CD14-positive monocyte (primary cell): ENCODE measurements around the gene TSSK6. TPM values are rescaled to one million over a fixed set of nuclear protein-coding genes. Genes with fewer than 3 reads are reported as not detected.

Experiments used
- DNase-seq, 3 donors: peaks; one replicate each; pipeline ENCODE4 v3.0.0-alpha.2; 2011 to 2022
- H2AFZ ChIP-seq: 2 replicates; pipeline ENCODE4 v1.6.0; 2012; ENCODE audit warnings: mild to moderate bottlenecking, low read depth, low read length, inconsistent platforms; ENCODE audit not compliant: insufficient read depth, poor library complexity, severe bottlenecking
- H3K27ac ChIP-seq, 2 donors: 1 replicate in 1 of 2; 2 replicates in 1 of 2; pipeline ENCODE4 v1.5.1; 2012 to 2013; ENCODE audit warnings: low read length in 2 of 2, control low read depth in 1 of 2, inconsistent platforms in 1 of 2, low read depth in 1 of 2, mild to moderate bottlenecking in 1 of 2
- H3K27me3 ChIP-seq, 2 donors: one replicate each; pipeline versions ENCODE4 v1.6.0 to v1.6.1; 2011 to 2013; ENCODE audit warnings: low read length in 2 of 2; ENCODE audit not compliant: control insufficient read depth in 2 of 2, insufficient read depth in 2 of 2
- H3K36me3 ChIP-seq, 2 donors: replicated peaks in 1 of 2; 1 replicate in 1 of 2; 2 replicates in 1 of 2; pipeline versions ENCODE4 v1.5.1 to v1.6.1; 2012 to 2013; ENCODE audit warnings: low read length in 2 of 2, control low read depth in 1 of 2, inconsistent platforms in 1 of 2, mild to moderate bottlenecking in 1 of 2; ENCODE audit not compliant: insufficient read depth in 2 of 2, control insufficient read depth in 1 of 2
- H3K4me1 ChIP-seq, 2 donors: 1 replicate in 1 of 2; 2 replicates in 1 of 2; pipeline versions ENCODE4 v1.5.1 to v1.6.1; 2012 to 2013; ENCODE audit warnings: low read length in 2 of 2, control low read depth in 1 of 2, inconsistent platforms in 1 of 2, mild to moderate bottlenecking in 1 of 2, moderate library complexity in 1 of 2; ENCODE audit not compliant: insufficient read depth in 2 of 2, control insufficient read depth in 1 of 2
- H3K4me2 ChIP-seq: replicated peaks from 2 replicates; pipeline ENCODE3; 2012; ENCODE audit warnings: low read length, moderate library complexity, mild to moderate bottlenecking; ENCODE audit not compliant: poor library complexity, severe bottlenecking; ENCODE audit errors: extremely low read depth
- H3K4me3 ChIP-seq, 3 experiments: fragments of 200-600 bp in 1 of 3; sonication (generic) in 1 of 3; replicated peaks in 1 of 3; 1 replicate in 2 of 3; 2 replicates in 1 of 3; pipeline ENCODE4 v1.5.1; 2011 to 2013; ENCODE audit warnings: low read length in 3 of 3, mild to moderate bottlenecking in 3 of 3, control low read depth in 2 of 3, low read depth in 2 of 3, inconsistent platforms in 1 of 3, moderate library complexity in 1 of 3
- H3K79me2 ChIP-seq: 2 replicates; pipeline ENCODE4 v1.6.0; 2012; ENCODE audit warnings: mild to moderate bottlenecking, control low read depth, inconsistent platforms, low read length, moderate library complexity; ENCODE audit not compliant: insufficient read depth
- H3K9ac ChIP-seq: 2 replicates; pipeline ENCODE4 v1.6.0; 2017; ENCODE audit warnings: low read length, mild to moderate bottlenecking; ENCODE audit not compliant: insufficient read depth, poor library complexity, severe bottlenecking
- H3K9me3 ChIP-seq, 2 donors: replicated peaks in 1 of 2; 1 replicate in 1 of 2; 2 replicates in 1 of 2; pipeline versions ENCODE4 v1.5.1 to v1.6.1; 2012 to 2013; ENCODE audit warnings: low read length in 2 of 2, control low read depth in 1 of 2; ENCODE audit not compliant: control insufficient read depth in 1 of 2, insufficient read depth in 1 of 2
- H4K20me1 ChIP-seq: 2 replicates; pipeline ENCODE4 v1.6.0; 2012; ENCODE audit warnings: mild to moderate bottlenecking, low read length, control low read depth, moderate library complexity; ENCODE audit not compliant: insufficient read depth
- H3K27ac Mint-ChIP-seq, 7 donors: one replicate each; pipeline ENCODE4 v1.8.0; 2020; ENCODE audit warnings: mild to moderate bottlenecking in 7 of 7, mixed read lengths in 7 of 7, moderate library complexity in 6 of 7, inconsistent platforms in 2 of 7
- H3K27me3 Mint-ChIP-seq, 3 donors: one replicate each; pipeline ENCODE4 v1.8.0; 2021 to 2022; ENCODE audit warnings: low read depth in 3 of 3, mild to moderate bottlenecking in 3 of 3, mixed read lengths in 3 of 3, moderate library complexity in 3 of 3, inconsistent platforms in 1 of 3
- H3K36me3 Mint-ChIP-seq, 2 donors: one replicate each; pipeline ENCODE4 v1.8.0; 2020; ENCODE audit warnings: mixed read lengths in 2 of 2, inconsistent platforms in 1 of 2, mild to moderate bottlenecking in 1 of 2
- H3K4me1 Mint-ChIP-seq: one replicate; pipeline ENCODE4 v1.8.0; 2020; ENCODE audit warnings: mild to moderate bottlenecking, mixed read lengths
- H3K4me3 Mint-ChIP-seq, 2 donors: one replicate each; pipeline ENCODE4 v1.8.0; 2020; ENCODE audit warnings: mild to moderate bottlenecking in 2 of 2, mixed read lengths in 2 of 2, moderate library complexity in 1 of 2
- H3K9me3 Mint-ChIP-seq, 7 donors: one replicate each; pipeline ENCODE4 v1.8.0; 2020 to 2022; ENCODE audit warnings: mixed read lengths in 7 of 7, mild to moderate bottlenecking in 6 of 7, moderate library complexity in 6 of 7, inconsistent platforms in 2 of 7
- WGBS: methylation state at CpG from one replicate; pipeline ENCODE4 v1.1.5; 2013; ENCODE audit warnings: missing lambda C conversion rate; ENCODE audit not compliant: insufficient coverage; 5-methylcytosine and 5-hydroxymethylcytosine counted together
- intact Hi-C, 2 donors: fragments of 100-400 bp; cut with micrococcal nuclease; formaldehyde crosslinking; loops; one replicate each; pipeline versions ENCODE4 v1.15.0 to v1.15.1; 2023
- polyA plus RNA-seq, 3 donors: library from polyadenylated mRNA; depleted of rRNA in 1 of 3; unstranded in 2 of 3; stranded (reverse) in 1 of 3; fragments of 300-500 nt in 2 of 3; fragments of >200 nt in 1 of 3; fragmentation: Illumina TruSeq in 2 of 3; gene quantifications; 1 replicate in 2 of 3; 2 replicates in 1 of 3; pipeline ENCODE4 v1.2.3, GENCODE V29; 2012 to 2021
- TF ChIP-seq, protein P1 (sequence below): fragments of 200-600 bp; IDR thresholded peaks from one replicate; pipeline ENCODE4 v1.8.0; 2022; ENCODE audit warnings: antibody characterized with exemption, mild to moderate bottlenecking

The TSSK6 gene
- polyA plus RNA-seq, 3 donors: 0.27 to 0.80 TPM; not detected in 1

DNA sequence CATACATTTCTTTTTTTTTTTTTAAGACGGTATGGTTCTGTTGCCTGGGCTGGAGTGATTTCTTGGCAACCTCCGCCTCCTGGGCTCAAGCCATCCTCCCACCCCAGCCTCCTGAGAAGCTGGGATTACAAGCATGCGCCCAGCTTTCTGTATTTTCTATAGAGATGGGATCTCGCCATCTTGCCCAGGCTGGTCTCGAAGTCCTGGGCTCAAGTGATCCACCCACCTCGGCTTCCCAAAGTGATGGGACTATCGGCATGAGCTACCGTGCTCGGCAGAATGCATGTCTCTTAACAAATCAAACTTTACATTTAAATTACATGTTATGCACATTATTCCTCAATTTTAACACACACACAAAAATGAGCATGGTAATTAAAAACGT lies 1.9 kb upstream of the TSSK6 start:
- Histone ChIP-seq H3K36me3 (peaks cover 7 to 20% of the 10 kb centered on the region in 2 donors), H3K79me2 (peaks cover 60% of the 10 kb centered on the region), H3K4me3 (peak overlapping the region in 1 of 3 experiments; percentile 88), H3K4me2 (peak overlapping the region; percentile 90), H3K4me1 (peaks cover 16 to 30% of the 10 kb centered on the region in 2 donors), H4K20me1 (peaks cover 13% of the 10 kb centered on the region), H3K27me3 (peaks cover 0 to 9% of the 10 kb centered on the region in 2 donors), H3K9me3 (peaks cover 15 to 18% of the 10 kb centered on the region in 2 donors), H3K9ac (no peak overlapping the region), H2AFZ (no peak overlapping the region), H3K27ac (no peak overlapping the region)
- H3K4me3 Mint-ChIP-seq: peak overlapping the region in 1 of 2 donors; percentile 92
- peaks cover 16 to 34% of the 10 kb centered on the region in 2 donors for H3K36me3 Mint-ChIP-seq
- TF ChIP-seq, protein P1, sequence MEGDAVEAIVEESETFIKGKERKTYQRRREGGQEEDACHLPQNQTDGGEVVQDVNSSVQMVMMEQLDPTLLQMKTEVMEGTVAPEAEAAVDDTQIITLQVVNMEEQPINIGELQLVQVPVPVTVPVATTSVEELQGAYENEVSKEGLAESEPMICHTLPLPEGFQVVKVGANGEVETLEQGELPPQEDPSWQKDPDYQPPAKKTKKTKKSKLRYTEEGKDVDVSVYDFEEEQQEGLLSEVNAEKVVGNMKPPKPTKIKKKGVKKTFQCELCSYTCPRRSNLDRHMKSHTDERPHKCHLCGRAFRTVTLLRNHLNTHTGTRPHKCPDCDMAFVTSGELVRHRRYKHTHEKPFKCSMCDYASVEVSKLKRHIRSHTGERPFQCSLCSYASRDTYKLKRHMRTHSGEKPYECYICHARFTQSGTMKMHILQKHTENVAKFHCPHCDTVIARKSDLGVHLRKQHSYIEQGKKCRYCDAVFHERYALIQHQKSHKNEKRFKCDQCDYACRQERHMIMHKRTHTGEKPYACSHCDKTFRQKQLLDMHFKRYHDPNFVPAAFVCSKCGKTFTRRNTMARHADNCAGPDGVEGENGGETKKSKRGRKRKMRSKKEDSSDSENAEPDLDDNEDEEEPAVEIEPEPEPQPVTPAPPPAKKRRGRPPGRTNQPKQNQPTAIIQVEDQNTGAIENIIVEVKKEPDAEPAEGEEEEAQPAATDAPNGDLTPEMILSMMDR: no peak
- H3K4me1 Mint-ChIP-seq: peaks cover 20% of the 10 kb centered on the region
- H3K27ac Mint-ChIP-seq: no peak overlapping the region
- intact Hi-C loops: no loop called here
- no peak for DNase-seq
- 93% methylated on average over 6 of the region's 10 CpGs for WGBS
- peaks cover 0 to 11% (median 0%) of the 10 kb centered on the region in 3 donors for H3K27me3 Mint-ChIP-seq
- H3K9me3 Mint-ChIP-seq: peaks cover 11 to 22% (median 16%) of the 10 kb centered on the region in 7 donors

DNA sequence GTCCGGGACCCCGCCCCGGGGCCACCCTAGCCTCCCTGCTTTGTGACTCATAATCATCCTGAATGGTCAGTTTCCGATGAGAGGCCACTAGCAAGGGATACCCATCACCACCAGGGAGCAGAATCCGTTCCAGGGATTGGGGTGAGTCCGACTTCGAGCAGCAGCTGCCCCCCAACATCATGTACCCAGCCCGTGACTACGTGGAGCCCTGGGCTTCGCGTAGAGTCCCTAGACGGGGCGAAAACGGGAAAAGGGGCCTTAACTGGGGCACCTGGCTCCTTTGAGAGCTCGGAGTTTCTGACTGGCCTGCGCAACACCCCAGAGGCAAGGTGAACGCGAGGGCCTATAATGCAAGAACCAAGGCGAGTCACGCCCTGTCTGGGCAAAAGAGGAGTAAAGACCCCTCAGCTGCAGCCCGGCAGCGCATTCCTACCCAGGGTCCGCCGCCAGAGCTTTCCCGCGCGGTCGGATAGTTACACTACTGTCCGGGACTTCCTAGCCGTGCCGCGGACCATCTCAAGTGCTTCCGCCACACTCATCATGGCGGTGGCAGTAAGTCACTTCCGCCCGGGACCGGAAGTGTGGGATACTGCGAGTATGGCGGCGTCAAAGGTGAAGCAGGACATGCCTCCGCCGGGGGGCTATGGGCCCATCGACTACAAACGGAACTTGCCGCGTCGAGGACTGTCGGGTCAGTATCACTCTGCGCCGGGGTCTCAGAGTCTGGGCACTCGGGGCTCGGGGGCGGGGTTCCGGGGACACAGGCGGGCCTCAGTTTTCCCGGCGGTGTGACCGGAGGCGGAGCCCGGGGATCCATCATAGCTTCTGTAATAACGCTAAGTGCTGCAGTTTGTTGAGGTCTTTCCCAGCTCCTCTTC lies 533 bp upstream of the TSSK6 start, which contains the start of gene NDUFA13:
NDUFA13 (plus strand) TSS at position 584 of the 878 bp plus-strand sequence; CDS start at position 598, 14 bp downstream.
- WGBS: 6% methylated on average over 55 of the region's 61 CpGs
- Histone ChIP-seq H2AFZ (peak within 1 kb of the TSS; percentile 98), H3K4me2 (peak within 1 kb of the TSS; percentile 90), H3K79me2 (peaks cover 49% of the 10 kb centered on the region), H3K4me1 (peaks cover 16 to 30% of the 10 kb centered on the region in 2 donors), H3K9ac (peak within 1 kb of the TSS; percentile 85), H3K36me3 (peaks cover 7 to 19% of the 10 kb centered on the region in 2 donors), H3K4me3 (peak within 1 kb of the TSS; percentile 81 to 94 (median 88)), H4K20me1 (peaks cover 12% of the 10 kb centered on the region), H3K27me3 (peaks cover 0 to 9% of the 10 kb centered on the region in 2 donors), H3K9me3 (peaks cover 15 to 18% of the 10 kb centered on the region in 2 donors), H3K27ac (peak within 1 kb of the TSS; percentile 74 to 89)
- Mint-ChIP-seq H3K4me1 (peaks cover 17% of the 10 kb centered on the region), H3K27ac (peak within 1 kb of the TSS; percentile 78 to 98 (median 95)), H3K9me3 (peaks cover 11 to 22% (median 16%) of the 10 kb centered on the region in 7 donors), H3K27me3 (peaks cover 0 to 14% (median 2%) of the 10 kb centered on the region in 3 donors), H3K4me3 (peak within 1 kb of the TSS; percentile 92 to 94), H3K36me3 (peaks cover 16 to 27% of the 10 kb centered on the region in 2 donors)
- TF ChIP-seq, protein P1: no peak
- peak; percentile 90 to 94 (median 93) for DNase-seq
- intact Hi-C loops: no loop called here
